ENCODE data around the gene ITSN2. TPM values are rescaled to one million over a fixed set of nuclear protein-coding genes. Genes with fewer than 3 reads are reported as not detected.

The ITSN2 gene
- total and polyA plus RNA-seq, 11 donors, result 19.3 to 55.0 (median 37.4) TPM

DNA sequence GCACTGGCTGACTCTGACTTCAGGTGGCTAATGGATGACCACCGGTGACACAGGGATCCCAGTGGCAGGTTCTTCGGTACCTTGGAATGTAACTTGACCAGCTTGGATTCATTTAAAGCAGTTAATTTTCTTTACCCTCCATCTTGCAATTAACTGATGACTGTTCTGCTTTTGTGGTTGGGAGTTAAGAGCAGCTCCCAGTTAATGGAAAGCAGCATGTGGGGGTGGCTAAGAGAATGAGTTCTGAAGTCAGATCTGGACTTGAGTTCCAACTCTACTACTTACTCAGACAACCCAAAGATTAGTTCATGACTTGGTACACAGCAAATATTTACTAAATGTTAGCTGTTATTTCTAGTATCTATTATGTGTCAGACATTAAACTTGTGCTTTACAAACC, 127.0 kb downstream of the ITSN2 start:
- TF ChIP-seq, protein P1, sequence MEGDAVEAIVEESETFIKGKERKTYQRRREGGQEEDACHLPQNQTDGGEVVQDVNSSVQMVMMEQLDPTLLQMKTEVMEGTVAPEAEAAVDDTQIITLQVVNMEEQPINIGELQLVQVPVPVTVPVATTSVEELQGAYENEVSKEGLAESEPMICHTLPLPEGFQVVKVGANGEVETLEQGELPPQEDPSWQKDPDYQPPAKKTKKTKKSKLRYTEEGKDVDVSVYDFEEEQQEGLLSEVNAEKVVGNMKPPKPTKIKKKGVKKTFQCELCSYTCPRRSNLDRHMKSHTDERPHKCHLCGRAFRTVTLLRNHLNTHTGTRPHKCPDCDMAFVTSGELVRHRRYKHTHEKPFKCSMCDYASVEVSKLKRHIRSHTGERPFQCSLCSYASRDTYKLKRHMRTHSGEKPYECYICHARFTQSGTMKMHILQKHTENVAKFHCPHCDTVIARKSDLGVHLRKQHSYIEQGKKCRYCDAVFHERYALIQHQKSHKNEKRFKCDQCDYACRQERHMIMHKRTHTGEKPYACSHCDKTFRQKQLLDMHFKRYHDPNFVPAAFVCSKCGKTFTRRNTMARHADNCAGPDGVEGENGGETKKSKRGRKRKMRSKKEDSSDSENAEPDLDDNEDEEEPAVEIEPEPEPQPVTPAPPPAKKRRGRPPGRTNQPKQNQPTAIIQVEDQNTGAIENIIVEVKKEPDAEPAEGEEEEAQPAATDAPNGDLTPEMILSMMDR (IDR thresholded peaks at IDR 0.05), result no peak
- no peak for TF ChIP-seq POLR2A (IDR thresholded peaks at IDR 0.05)
- H3K27ac ChIP-seq, result no peak overlapping the region
- no peaks in the 10 kb centered on the region for H3K4me1 ChIP-seq
- ATAC-seq (no peak), DNase-seq (no peak)
- H3K9me3 ChIP-seq, result no peaks in the 10 kb centered on the region
- 97 to 100% (median 98%) methylated on average over 2 of the region's 2 CpGs for WGBS, 4 donors
- intact Hi-C loops (cut with DNase I), result loop anchor here in 2 of 10 donors (5.0 kb wide), 1 partner anchor 149 kb away; no protein-coding TSS in a partner anchor
- H3K4me3 ChIP-seq, result no peak overlapping the region
- H3K36me3 ChIP-seq, result peaks cover 0 to 34% (median 14%) of the 10 kb centered on the region in 9 donors
- H3K27me3 ChIP-seq, result no peaks in the 10 kb centered on the region

DNA sequence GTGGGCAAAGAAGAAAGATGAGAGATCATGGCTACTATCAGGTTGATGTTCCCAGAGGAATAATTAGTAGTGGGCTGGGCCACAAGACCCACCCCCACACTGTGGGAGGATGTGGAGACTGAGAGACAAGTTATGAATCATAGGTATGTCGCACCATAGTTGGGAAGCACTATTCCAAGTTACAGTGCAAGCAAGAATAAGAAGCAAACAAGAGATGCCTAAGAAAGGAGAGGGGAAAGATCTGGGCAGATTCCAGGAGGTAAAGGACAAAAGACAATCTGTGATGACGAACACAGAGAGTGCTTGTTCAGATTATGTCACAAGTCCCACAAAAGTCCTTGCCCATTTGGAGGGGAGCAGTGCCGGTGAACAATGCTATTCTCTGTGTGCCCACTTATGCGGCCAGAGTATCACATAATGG, 128.9 kb downstream of the ITSN2 start:
- WGBS, 4 donors, result 71 to 82% (median 81%) methylated on average over 4 of the region's 4 CpGs
- no peak overlapping the region for H3K4me3 ChIP-seq
- H3K9me3 ChIP-seq, result no peaks in the 10 kb centered on the region
- H3K4me1 ChIP-seq, result no peaks in the 10 kb centered on the region
- DNase-seq, result no peak
- ATAC-seq, result no peak
- no peak overlapping the region for H3K27ac ChIP-seq
- intact Hi-C loops (cut with DNase I), result loop anchor here in 3 of 10 donors (2.0 to 5.0 kb wide), 2 partner anchors 151 kb away; no protein-coding TSS in a partner anchor
- no peaks in the 10 kb centered on the region for H3K27me3 ChIP-seq
- H3K36me3 ChIP-seq, result peaks cover 0 to 26% (median 17%) of the 10 kb centered on the region in 9 donors
- TF ChIP-seq, protein P1 (IDR thresholded peaks at IDR 0.05), result no peak
- TF ChIP-seq POLR2A (IDR thresholded peaks at IDR 0.05), result no peak

DNA sequence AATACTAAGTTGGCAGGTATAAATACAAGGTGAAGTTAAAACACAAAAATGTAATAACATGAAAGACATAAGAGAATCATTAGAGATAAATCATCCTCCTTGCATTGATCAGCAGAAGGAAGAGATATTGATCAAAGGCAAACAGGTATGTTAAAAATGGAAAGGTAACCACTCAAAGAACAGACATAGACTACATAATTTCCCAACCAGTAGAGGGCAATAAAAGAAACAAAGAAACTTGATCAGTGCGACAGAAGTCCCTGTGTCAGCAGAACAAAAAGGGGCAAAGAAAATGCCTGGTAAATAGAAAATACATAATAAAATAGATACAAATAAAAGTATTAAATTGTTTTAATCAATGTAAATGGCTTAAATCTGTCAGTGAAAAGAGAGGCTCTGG, 131.9 kb downstream of the ITSN2 start:
- TF ChIP-seq, protein P1 (IDR thresholded peaks at IDR 0.05), result peak in 9 of 12 donors; percentile 20 to 52 (median 36)
- no peak for TF ChIP-seq POLR2A (IDR thresholded peaks at IDR 0.05)

DNA sequence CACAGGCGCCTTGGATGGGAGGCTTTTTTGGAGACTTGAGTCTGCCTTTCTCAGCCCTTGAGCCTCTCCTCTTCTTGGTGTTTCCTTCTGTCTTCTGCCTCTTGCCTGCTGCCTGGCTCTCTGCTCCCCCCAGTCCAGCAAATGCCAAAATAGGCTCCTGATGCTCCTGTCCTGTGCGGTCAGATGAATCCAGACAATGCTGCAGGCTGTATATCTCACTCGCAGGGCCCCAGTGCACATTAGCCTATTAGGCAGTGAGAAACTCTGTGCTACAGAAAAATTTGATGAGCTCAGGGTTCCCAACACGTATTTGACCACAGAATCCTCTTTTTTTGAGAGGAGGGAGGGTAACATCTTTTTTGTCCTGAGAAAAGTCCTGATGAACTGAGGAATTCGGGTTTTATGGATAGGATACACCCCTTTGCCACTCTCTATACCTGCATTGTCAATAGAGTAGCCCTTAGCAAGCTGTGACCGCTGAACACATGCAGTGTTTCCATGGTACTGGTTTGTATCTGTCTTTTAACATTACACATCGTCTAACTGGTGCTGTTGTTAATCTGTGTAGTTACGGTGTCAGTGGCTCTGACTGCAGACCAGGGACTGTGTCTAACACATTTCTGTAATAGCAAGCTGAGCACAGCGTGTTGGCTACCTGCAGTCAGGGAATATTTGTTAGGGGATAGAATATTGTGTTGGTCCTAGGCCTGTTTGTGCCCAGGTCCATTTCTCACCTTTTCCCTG, 134.7 kb downstream of the ITSN2 start:
- DNase-seq (no peak), ATAC-seq (no peak)
- no peaks in the 10 kb centered on the region for H3K4me1 ChIP-seq
- intact Hi-C loops (cut with DNase I), result loop anchor here in 6 of 10 donors (5.0 to 10.0 kb wide), 3 partner anchors 157 to 599 kb away; no protein-coding TSS in a partner anchor
- no peaks in the 10 kb centered on the region for H3K9me3 ChIP-seq
- H3K27me3 ChIP-seq, result no peaks in the 10 kb centered on the region
- peaks cover 0 to 29% (median 21%) of the 10 kb centered on the region in 9 donors for H3K36me3 ChIP-seq
- no peak overlapping the region for H3K4me3 ChIP-seq
- no peak for TF ChIP-seq POLR2A (IDR thresholded peaks at IDR 0.05)
- TF ChIP-seq, protein P1 (IDR thresholded peaks at IDR 0.05), result no peak
- WGBS, 4 donors, result 94 to 95% (median 95%) methylated on average over 9 of the region's 9 CpGs
- H3K27ac ChIP-seq, result no peak overlapping the region

More for the DNA sequence above, 131.9 kb downstream of the ITSN2 start:
- DNase-seq (no peak), ATAC-seq (no peak)
- Histone ChIP-seq H3K9me3 (no peaks in the 10 kb centered on the region), H3K4me1 (no peaks in the 10 kb centered on the region), H3K36me3 (peaks cover 0 to 36% (median 21%) of the 10 kb centered on the region in 9 donors), H3K4me3 (no peak overlapping the region), H3K27ac (no peak overlapping the region), H3K27me3 (no peaks in the 10 kb centered on the region)
- intact Hi-C loops (cut with DNase I), result loop anchor here in 6 of 10 donors (5.0 to 10.0 kb wide), 3 partner anchors 154 to 596 kb away; no protein-coding TSS in a partner anchor
- WGBS, 4 donors, result 44 to 60% (median 55%) methylated on average over 1 of the region's 1 CpG
